ENCODE measurements around the gene TK1.

TK1 gene

GRCh38 chr17:78219396-78220150, 32.7 kb upstream of the TK1 start:
- no peak for DNase-seq (ENCODE audit: low read depth, low spot score)

DNA sequence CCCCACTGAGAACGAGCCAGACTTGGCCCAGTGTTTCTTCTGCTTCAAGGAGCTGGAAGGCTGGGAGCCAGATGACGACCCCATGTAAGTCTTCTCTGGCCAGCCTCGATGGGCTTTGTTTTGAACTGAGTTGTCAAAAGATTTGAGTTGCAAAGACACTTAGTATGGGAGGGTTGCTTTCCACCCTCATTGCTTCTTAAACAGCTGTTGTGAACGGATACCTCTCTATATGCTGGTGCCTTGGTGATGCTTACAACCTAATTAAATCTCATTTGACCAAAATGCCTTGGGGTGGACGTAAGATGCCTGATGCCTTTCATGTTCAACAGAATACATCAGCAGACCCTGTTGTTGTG, 27.8 kb upstream of the TK1 start:
- DNase-seq (ENCODE audit: low read depth, low spot score) = no peak

- DNase-seq (ENCODE audit: low read depth, low spot score) = no peak
These were observed 27.3 kb upstream of the TK1 start, which contains the start of gene BIRC5 for GRCh38 chr17:78214016-78214705. Gene BIRC5, plus strand, starts transcription at chr17:78214253. Its CDS starts 64 bp downstream, at chr17:78214317.

- DNase-seq (ENCODE audit: low read depth, low spot score) = no peak
These were observed 24.2 kb upstream of the TK1 start for GRCh38 chr17:78211032-78211431.

GRCh38 chr17:78210111-78210510, 23.3 kb upstream of the TK1 start:
- DNase-seq (ENCODE audit: low read depth, low spot score) = no peak

- DNase-seq (ENCODE audit: low read depth, low spot score) = no peak
These were observed 21.6 kb upstream of the TK1 start for GRCh38 chr17:78208486-78208885.

- no peak for DNase-seq (ENCODE audit: low read depth, low spot score)
These were observed 19.4 kb upstream of the TK1 start for GRCh38 chr17:78206298-78206697.

GRCh38 chr17:78205124-78205775, 18.4 kb upstream of the TK1 start:
- DNase-seq (ENCODE audit: low read depth, low spot score) = no peak

GRCh38 chr17:78204387-78205123, 17.7 kb upstream of the TK1 start:
- no peak for DNase-seq (ENCODE audit: low read depth, low spot score)

GRCh38 chr17:78202666-78203065, 15.8 kb upstream of the TK1 start:
- no peak for DNase-seq (ENCODE audit: low read depth, low spot score)

- no peak for DNase-seq (ENCODE audit: low read depth, low spot score)
These were observed 13.6 kb upstream of the TK1 start for GRCh38 chr17:78200451-78200850.

- no peak for DNase-seq (ENCODE audit: low read depth, low spot score)
These were observed 10.4 kb upstream of the TK1 start for GRCh38 chr17:78197147-78197832.

DNA sequence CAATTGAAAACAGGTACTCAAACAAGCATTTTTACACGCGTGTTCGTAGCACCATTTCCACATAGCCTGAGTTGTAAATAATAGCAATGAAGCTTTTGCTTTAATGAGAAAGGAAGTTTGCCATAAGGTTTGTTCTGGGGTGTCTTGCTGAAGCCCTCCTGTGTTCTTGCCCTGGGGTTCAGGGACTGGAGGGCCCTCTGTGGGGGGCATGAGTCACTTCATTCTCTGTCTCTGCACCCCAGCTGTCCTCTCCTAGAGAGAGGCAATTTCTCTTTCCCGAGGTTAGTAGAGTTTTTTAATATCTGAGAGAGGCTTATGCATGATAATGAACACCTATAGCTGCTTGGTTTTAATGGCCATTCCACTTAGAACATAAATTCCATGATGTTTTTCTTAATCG, 9.9 kb upstream of the TK1 start:
- no peak for DNase-seq (ENCODE audit: low read depth, low spot score)

DNA sequence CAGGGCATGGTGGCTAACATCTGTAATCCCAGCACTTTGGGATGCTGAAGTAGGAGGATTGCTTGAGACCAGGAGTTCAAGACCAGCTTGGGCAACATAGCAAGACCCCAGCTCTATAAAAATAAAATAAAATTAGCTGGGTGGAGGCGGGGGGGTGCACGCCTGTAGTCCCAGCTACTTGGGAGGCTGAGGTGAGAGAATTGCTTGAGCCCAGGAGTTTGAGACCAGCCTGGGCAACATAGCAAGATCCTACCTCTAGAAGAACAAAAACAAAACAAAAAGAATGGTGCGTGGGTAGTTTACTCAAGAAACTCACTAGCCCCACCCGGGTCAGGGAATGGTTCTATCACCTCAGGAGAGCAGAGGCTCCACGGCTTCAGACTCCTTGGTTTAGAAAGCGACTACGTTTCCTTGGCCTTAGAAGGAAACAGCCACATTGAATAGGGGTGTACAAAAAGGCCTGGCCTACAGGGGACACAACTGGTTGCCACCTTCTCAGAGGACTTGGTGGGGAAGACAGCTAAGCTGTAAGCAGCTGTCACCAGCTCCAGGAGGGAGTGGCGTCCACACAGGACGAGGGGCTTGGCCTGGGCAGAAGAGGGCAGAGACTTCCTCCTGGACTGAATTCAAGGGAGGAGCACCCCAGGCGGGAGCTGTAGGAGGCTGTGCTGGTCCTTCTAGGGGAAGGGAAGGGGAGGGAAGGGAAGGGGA, 716 bp downstream of the TK1 start:
- no peak for DNase-seq (ENCODE audit: low read depth, low spot score)

DNA sequence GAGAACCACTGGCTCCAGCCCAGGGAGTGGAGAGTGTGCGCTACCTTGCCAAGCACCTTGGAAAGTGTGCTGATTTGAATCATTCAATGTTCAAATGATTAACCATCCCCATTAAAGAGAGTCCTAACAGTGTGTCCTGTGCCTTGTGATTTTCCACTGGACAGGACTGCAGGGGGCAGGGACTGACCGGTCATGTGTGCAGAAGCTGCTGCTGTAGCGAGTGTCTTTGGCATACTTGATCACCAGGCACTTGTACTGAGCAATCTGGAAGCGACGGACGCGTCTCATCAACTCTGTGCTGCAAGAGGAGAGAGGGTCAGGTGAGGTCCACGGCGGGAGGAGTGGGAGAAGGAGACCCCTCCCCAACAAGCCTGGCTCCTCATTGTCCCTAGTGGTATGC, 2.0 kb downstream of the TK1 start:
- no peak for DNase-seq (ENCODE audit: low read depth, low spot score)

- no peak for DNase-seq (ENCODE audit: low read depth, low spot score)
These were observed 2.5 kb downstream of the TK1 start for GRCh38 chr17:78184351-78184750.

- no peak for DNase-seq (ENCODE audit: low read depth, low spot score)
These were observed 2.9 kb downstream of the TK1 start for GRCh38 chr17:78183916-78184315.

DNA sequence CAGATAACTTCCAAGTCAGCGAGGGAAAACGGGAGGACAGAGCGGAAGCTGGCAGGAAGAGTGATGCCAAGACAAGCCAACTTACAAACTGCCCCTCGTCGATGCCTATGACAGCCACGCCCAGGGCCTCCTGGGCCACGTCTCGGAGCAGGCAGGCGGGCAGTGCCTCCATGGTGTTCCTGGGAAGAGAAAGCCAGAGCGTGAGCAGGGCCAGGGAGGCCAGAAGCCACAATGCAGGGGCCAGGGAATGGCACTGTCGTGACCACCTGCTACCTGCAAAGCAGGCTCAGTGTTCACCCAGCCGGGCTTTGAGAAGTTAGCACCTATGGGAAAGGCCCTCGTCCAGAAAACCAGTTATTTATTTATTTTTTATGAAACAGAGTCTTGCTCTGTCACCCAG, 4.3 kb downstream of the TK1 start:
- no peak for DNase-seq (ENCODE audit: low read depth, low spot score)

DNA sequence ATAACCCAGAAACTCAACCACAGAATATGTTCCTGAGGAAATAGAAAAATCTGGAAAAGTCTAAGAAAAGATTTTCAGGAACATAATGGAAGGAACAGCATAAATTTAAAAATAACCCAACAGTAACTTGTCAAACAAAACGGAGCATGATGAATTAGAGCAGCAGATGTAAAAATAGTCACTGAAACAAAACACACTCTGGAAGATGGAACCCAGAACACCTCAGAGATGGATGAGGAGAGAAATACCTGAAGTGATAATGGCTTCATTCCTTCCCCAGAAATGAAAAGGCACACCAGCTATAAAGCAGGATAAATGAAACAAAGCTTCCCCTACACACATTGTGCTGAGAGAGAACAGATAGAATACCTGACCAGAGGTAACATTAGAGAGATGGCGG, 6.3 kb downstream of the TK1 start:
- DNase-seq (ENCODE audit: low read depth, low spot score) = no peak

- DNase-seq (ENCODE audit: low read depth, low spot score) = peak; percentile 38
These were observed 6.8 kb downstream of the TK1 start for GRCh38 chr17:78180083-78180482.

GRCh38 chr17:78179372-78179771, 7.5 kb downstream of the TK1 start:
- DNase-seq (ENCODE audit: low read depth, low spot score) = no peak

All from brain pericyte (primary cell).